ENCODE measurements around the gene TXNL4B.

TXNL4B gene

DNA sequence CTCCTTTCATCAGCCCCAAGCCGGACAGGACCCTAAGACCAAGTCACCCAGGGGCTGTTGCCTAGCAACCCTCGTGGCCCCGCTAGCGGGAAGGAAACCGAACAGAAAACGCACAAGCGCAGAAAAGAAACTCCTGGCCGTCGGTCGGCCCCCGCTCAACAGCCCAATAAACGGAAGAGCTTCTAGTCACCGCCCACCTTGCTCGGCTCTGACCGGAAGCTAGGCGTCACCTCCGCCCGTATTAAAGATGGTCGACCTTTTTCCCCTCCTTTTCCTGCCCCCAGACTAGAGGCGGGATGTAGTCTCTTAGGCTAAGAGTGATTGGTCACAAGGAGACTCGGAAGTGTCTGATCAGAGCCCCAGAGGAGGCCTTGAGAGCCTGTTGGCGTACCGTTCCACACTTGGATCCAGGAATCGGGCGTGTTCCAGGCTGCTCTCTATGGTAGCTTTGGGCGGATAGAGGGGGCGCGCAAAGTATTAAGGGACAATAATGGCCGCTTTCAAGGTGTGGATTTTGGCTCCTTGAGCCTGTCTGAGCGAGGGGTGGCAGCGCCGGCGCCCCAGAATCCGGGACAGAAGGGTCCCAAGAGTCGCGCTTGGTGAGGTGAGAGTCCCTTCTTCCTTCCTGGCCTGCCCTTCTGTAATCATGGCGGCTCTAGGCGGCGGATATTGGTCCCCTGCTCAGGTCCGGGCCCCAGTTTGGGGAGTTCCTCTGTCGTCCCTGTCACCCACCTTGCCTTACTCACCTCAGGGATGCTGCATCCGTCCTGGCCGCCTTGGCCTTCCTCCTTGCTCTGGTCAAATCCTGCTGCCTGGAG, at the start of gene TXNL4B, which contains the start of gene DHX38:
Gene TXNL4B (minus strand): TSS at position 173 of the 818 bp plus-strand sequence. CDS start 2,871 bp downstream, outside the sequence.
Gene DHX38 (plus strand): TSS at position 400 of the 818 bp plus-strand sequence. CDS start 2,311 bp downstream, outside the sequence.
- Mint-ChIP-seq H3K4me3 (peak within 1 kb of the TSS; percentile 96), H3K27me3 (no peaks in the 10 kb centered on the region), H3K36me3 (ENCODE audit: low read depth) (peaks cover 48% of the 10 kb centered on the region), H3K27ac (peak within 1 kb of the TSS; percentile 91), H3K4me1 (ENCODE audit: low read depth) (peaks cover 42% of the 10 kb centered on the region), H3K9me3 (no peaks in the 10 kb centered on the region)

GRCh38 chr16:72142476-72142875, 49.1 kb upstream of the TXNL4B start:
- no peak overlapping the region for H3K4me3 Mint-ChIP-seq
- H3K27me3 Mint-ChIP-seq, result no peaks in the 10 kb centered on the region
- no peaks in the 10 kb centered on the region for H3K9me3 Mint-ChIP-seq
- no peaks in the 10 kb centered on the region for H3K4me1 Mint-ChIP-seq (ENCODE audit: low read depth)
- H3K36me3 Mint-ChIP-seq (ENCODE audit: low read depth), result no peaks in the 10 kb centered on the region
- H3K27ac Mint-ChIP-seq, result no peak overlapping the region

- Mint-ChIP-seq H3K9me3 (no peaks in the 10 kb centered on the region), H3K4me3 (no peak overlapping the region), H3K27me3 (no peaks in the 10 kb centered on the region), H3K36me3 (ENCODE audit: low read depth) (no peaks in the 10 kb centered on the region), H3K4me1 (ENCODE audit: low read depth) (no peaks in the 10 kb centered on the region), H3K27ac (no peak overlapping the region)
Observed at GRCh38 chr16:72139908-72140307, 46.5 kb upstream of the TXNL4B start.

DNA sequence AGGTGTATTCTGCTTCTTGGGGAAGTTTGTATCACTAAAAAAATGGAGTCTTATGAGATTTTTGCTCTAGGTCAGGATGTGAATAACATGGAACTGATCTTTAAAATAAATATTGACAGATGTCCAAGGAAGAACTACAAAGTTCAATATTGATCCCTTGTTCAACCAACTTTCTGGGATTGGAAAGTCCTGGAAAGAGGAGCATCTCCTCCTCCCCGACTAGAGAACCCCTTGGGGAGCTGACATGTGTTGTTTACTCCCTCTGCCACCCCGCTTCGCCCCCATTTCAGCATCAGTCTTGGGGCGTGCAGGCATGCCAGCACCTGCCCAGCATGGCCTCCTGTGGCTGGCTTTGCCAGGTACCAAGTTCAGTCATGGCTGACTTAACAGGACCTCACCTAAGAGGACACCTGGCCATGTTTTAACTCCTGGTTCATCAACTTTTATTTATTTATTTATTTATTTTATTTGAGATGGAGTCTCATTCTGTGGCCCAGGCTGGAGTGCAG, 44.7 kb upstream of the TXNL4B start:
- Mint-ChIP-seq H3K4me3 (no peak overlapping the region), H3K9me3 (no peaks in the 10 kb centered on the region), H3K27ac (no peak overlapping the region), H3K27me3 (no peaks in the 10 kb centered on the region), H3K36me3 (ENCODE audit: low read depth) (no peaks in the 10 kb centered on the region), H3K4me1 (ENCODE audit: low read depth) (no peaks in the 10 kb centered on the region)

- Mint-ChIP-seq H3K4me3 (no peak overlapping the region), H3K27me3 (no peaks in the 10 kb centered on the region), H3K27ac (no peak overlapping the region), H3K36me3 (ENCODE audit: low read depth) (no peaks in the 10 kb centered on the region), H3K9me3 (no peaks in the 10 kb centered on the region), H3K4me1 (ENCODE audit: low read depth) (no peaks in the 10 kb centered on the region)
Observed at GRCh38 chr16:72137380-72138063, 44.1 kb upstream of the TXNL4B start.

- Mint-ChIP-seq H3K9me3 (no peaks in the 10 kb centered on the region), H3K27ac (no peak overlapping the region), H3K4me3 (no peak overlapping the region), H3K36me3 (ENCODE audit: low read depth) (no peaks in the 10 kb centered on the region), H3K4me1 (ENCODE audit: low read depth) (no peaks in the 10 kb centered on the region), H3K27me3 (no peaks in the 10 kb centered on the region)
Observed at GRCh38 chr16:72134507-72134906, 41.1 kb upstream of the TXNL4B start.

- H3K4me1 Mint-ChIP-seq (ENCODE audit: low read depth), result no peaks in the 10 kb centered on the region
- H3K36me3 Mint-ChIP-seq (ENCODE audit: low read depth), result no peaks in the 10 kb centered on the region
- H3K27me3 Mint-ChIP-seq, result no peaks in the 10 kb centered on the region
- H3K4me3 Mint-ChIP-seq, result no peak overlapping the region
- H3K9me3 Mint-ChIP-seq, result no peaks in the 10 kb centered on the region
- H3K27ac Mint-ChIP-seq, result no peak overlapping the region
Observed at GRCh38 chr16:72132726-72133125, 39.3 kb upstream of the TXNL4B start.

- Mint-ChIP-seq H3K9me3 (no peaks in the 10 kb centered on the region), H3K27ac (no peak overlapping the region), H3K4me1 (ENCODE audit: low read depth) (no peaks in the 10 kb centered on the region), H3K36me3 (ENCODE audit: low read depth) (no peaks in the 10 kb centered on the region), H3K27me3 (no peaks in the 10 kb centered on the region), H3K4me3 (no peak overlapping the region)
Observed at GRCh38 chr16:72131036-72131435, 37.6 kb upstream of the TXNL4B start.

DNA sequence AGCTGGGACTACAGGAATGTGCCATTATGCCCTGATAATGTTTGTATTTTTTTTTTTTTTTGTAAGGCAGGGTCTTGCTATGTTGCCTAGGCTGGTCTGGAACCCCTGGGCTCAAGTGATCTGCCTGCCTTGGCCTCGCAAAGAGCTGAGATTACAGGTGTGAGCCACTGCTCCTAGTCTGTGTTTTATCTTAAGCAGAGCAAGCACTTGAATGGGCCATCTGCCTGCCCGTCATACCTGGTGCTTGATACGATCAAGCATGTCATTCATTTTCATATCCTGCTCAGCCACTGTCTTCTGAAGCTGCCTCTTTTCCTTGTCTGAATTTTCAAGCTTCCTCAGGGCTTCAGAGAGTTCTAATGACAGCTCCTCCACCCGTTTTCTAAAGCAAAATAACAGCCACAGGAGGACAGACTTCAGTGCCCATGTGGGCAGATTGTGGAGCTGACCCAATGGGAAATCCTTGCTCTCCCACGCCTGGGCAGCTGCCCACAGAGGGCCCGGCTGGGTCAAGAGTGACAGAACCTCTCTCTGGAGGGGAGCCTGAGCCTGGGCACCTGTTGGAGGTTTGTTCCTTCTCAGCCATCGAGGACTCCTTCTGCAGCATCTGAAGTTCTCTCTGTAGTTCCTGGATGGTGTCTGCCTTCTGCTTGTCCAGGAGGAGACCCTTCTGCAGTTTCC, 36.7 kb upstream of the TXNL4B start:
- no peak overlapping the region for H3K27ac Mint-ChIP-seq
- no peaks in the 10 kb centered on the region for H3K4me1 Mint-ChIP-seq (ENCODE audit: low read depth)
- no peaks in the 10 kb centered on the region for H3K27me3 Mint-ChIP-seq
- H3K9me3 Mint-ChIP-seq, result no peaks in the 10 kb centered on the region
- no peak overlapping the region for H3K4me3 Mint-ChIP-seq
- no peaks in the 10 kb centered on the region for H3K36me3 Mint-ChIP-seq (ENCODE audit: low read depth)

- no peaks in the 10 kb centered on the region for H3K4me1 Mint-ChIP-seq (ENCODE audit: low read depth)
- H3K4me3 Mint-ChIP-seq, result no peak overlapping the region
- H3K27ac Mint-ChIP-seq, result no peak overlapping the region
- H3K27me3 Mint-ChIP-seq, result no peaks in the 10 kb centered on the region
- no peaks in the 10 kb centered on the region for H3K36me3 Mint-ChIP-seq (ENCODE audit: low read depth)
- no peaks in the 10 kb centered on the region for H3K9me3 Mint-ChIP-seq
Observed at GRCh38 chr16:72128701-72129100, 35.3 kb upstream of the TXNL4B start.

- Mint-ChIP-seq H3K9me3 (no peaks in the 10 kb centered on the region), H3K27ac (no peak overlapping the region), H3K27me3 (no peaks in the 10 kb centered on the region), H3K36me3 (ENCODE audit: low read depth) (no peaks in the 10 kb centered on the region), H3K4me1 (ENCODE audit: low read depth) (no peaks in the 10 kb centered on the region), H3K4me3 (no peak overlapping the region)
Observed at GRCh38 chr16:72126429-72126765, 33.0 kb upstream of the TXNL4B start.

DNA sequence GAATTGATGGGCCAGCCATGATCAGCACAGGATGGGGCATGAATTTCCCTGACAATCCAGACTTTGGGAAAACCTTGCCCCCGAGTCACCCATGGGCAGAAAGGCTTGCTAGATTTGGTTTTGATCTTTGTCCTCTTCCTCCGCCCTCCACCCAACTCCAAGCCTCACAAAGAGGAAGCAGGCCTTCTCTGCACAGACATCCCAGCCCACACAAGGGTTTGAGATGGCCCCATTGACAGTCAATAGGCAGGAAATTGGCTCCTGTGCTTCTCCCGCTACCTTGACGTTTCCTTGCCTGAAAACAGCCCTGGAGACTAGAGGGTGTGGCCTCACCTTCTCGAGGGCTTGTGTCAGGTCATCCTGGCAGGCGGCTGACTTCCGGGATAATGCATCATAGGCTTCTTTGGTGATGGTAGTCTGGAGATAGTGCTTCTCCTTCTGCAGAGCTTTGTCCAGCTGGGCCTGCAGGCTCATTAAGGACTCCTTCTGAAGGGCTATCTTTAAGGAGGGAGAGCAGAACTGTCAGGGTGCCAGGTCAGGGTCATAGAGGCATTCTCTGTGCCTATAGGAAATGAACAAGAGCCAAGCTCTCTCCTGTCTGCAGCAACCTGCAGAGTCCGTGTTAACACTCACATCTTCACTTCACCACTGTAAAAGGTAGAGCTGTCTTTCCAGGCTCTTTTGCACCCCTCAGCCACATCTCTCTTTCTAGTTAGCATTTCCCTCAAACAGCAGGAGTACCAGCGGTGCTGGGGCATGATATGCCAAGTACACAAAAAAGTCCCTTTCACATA, 32.4 kb upstream of the TXNL4B start:
- H3K36me3 Mint-ChIP-seq (ENCODE audit: low read depth), result no peaks in the 10 kb centered on the region

GRCh38 chr16:72124761-72125634, 31.6 kb upstream of the TXNL4B start:
- H3K4me1 Mint-ChIP-seq (ENCODE audit: low read depth), result no peaks in the 10 kb centered on the region
- no peaks in the 10 kb centered on the region for H3K36me3 Mint-ChIP-seq (ENCODE audit: low read depth)
- no peak overlapping the region for H3K4me3 Mint-ChIP-seq
- no peak overlapping the region for H3K27ac Mint-ChIP-seq
- no peaks in the 10 kb centered on the region for H3K27me3 Mint-ChIP-seq
- H3K9me3 Mint-ChIP-seq, result no peaks in the 10 kb centered on the region

More for the DNA sequence above, 32.4 kb upstream of the TXNL4B start:
- Mint-ChIP-seq H3K27ac (no peak overlapping the region), H3K27me3 (no peaks in the 10 kb centered on the region), H3K4me3 (no peak overlapping the region), H3K4me1 (ENCODE audit: low read depth) (no peaks in the 10 kb centered on the region), H3K9me3 (no peaks in the 10 kb centered on the region)

DNA sequence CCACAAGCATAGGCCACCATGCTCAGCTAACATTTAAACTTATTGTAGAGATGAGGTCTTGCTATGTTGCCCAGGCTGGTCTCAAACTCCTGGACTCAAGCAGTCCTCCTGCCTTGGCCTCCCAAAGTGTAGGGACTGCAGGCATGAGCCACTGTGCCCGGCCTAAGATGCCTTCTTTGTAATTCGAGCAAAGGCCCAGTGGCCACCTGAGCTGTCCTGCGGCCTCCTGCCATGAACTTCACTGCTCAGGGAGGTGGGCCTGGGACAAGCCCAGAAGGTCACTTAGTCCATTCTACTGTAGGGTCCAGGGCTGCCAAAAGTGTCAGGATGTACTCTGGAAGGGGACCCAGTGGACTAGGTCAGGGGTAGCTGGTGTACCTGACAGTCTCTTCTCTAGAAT, 30.7 kb upstream of the TXNL4B start:
- Mint-ChIP-seq H3K27me3 (no peaks in the 10 kb centered on the region), H3K4me1 (ENCODE audit: low read depth) (no peaks in the 10 kb centered on the region), H3K9me3 (no peaks in the 10 kb centered on the region), H3K4me3 (no peak overlapping the region), H3K36me3 (ENCODE audit: low read depth) (no peaks in the 10 kb centered on the region), H3K27ac (no peak overlapping the region)

Measured in stimulated activated naive CD8-positive, alpha-beta T cell treated with anti-CD3 and anti-CD28 coated beads, Interleukin-15, Interleukin-2, amounts not matched to agents 100 ng/mL and 50 ng/mL, for 24 hours (primary cell).